Esophagus muscularis mucosa (tissue), 4 donors: ENCODE measurements around the gene MFSD11. TPM values are rescaled to one million over a fixed set of nuclear protein-coding genes. Genes with fewer than 3 reads are reported as not detected.
"Not testable (repeated sequence)": the region's sequence is repeated elsewhere in the genome, so short reads cannot be mapped to it uniquely, and the experiment has no call there.

Experiments
- DNase-seq: peaks from one replicate; pipeline ENCODE4 v3.0.0-alpha.2; 2017; ENCODE audit errors: extremely low spot score
- H3K27ac ChIP-seq, 4 donors: fragments of 200-600 bp; sonication (generic); replicated peaks in 1 of 4; 1 replicate in 3 of 4; 2 replicates in 1 of 4; pipeline ENCODE4 v1.5.1; 2016 to 2019; ENCODE audit warnings: mild to moderate bottlenecking in 1 of 4
- H3K27me3 ChIP-seq, 4 donors: fragments of 200-600 bp; sonication (generic); one replicate each; pipeline versions ENCODE4 v1.5.1 to v1.6.0; 2016 to 2019
- H3K36me3 ChIP-seq, 4 donors: fragments of 200-600 bp; sonication (generic); one replicate each; pipeline ENCODE4 v1.5.1; 2016 to 2019
- H3K4me1 ChIP-seq, 4 donors: fragments of 200-600 bp; sonication (generic); one replicate each; pipeline ENCODE4 v1.5.1; 2016 to 2019
- H3K4me3 ChIP-seq, 4 donors: fragments of 200-600 bp; sonication (generic); 1 replicate in 2 of 4; 2 replicates in 2 of 4; pipeline ENCODE4 v1.5.1; 2016 to 2019; ENCODE audit warnings: mild to moderate bottlenecking in 4 of 4, moderate library complexity in 1 of 4
- H3K9me3 ChIP-seq, 4 donors: fragments of 200-600 bp; sonication (generic); 1 replicate in 3 of 4; 2 replicates in 1 of 4; pipeline ENCODE4 v1.5.1; 2016 to 2019
- CTCF ChIP-seq, 3 experiments: fragments of 200-600 bp in 2 of 3; fragments of 450-650 bp in 1 of 3; sonication (generic) in 2 of 3; IDR thresholded peaks; one replicate each; pipeline ENCODE4 v1.5.1; 2017 to 2019; ENCODE audit warnings: antibody characterized with exemption in 3 of 3, mild to moderate bottlenecking in 2 of 3, moderate library complexity in 1 of 3
- EP300 ChIP-seq: sonication (generic); formaldehyde crosslinking; IDR thresholded peaks from one replicate; pipeline ENCODE4 v1.6.1; 2017; ENCODE audit warnings: antibody characterized with exemption
- POLR2A ChIP-seq: fragments of 450-650 bp; IDR thresholded peaks from one replicate; pipeline ENCODE4 v1.6.1; 2017; ENCODE audit warnings: antibody characterized with exemption, moderate library complexity, mild to moderate bottlenecking, low read depth
- POLR2AphosphoS5 ChIP-seq, 2 donors: sonication (generic); formaldehyde crosslinking; IDR thresholded peaks; one replicate each; pipeline ENCODE4 v1.6.1; 2017; ENCODE audit warnings: antibody characterized with exemption in 2 of 2
- WGBS: methylation state at CpG from one replicate; pipeline ENCODE4 v1.1.5; 2018; 5-methylcytosine and 5-hydroxymethylcytosine counted together
- intact Hi-C: fragments of 100-400 bp; cut with DNase I; formaldehyde crosslinking; loops from one replicate; pipeline ENCODE4 v1.15.1; 2023
- total RNA-seq, 4 donors: library from RNA; depleted of rRNA; stranded (reverse); fragments of >200 nt; gene quantifications; one replicate each; pipeline versions ENCODE4 v1.1.0 to v1.2.1, GENCODE V29; 2016

The MFSD11 gene
- total RNA-seq, 4 donors from 2014 or later = 17.1 to 22.4 (median 18.8) TPM

- H3K9me3 ChIP-seq = no peaks in the 10 kb centered on the region
- no peak for DNase-seq
- H3K27ac ChIP-seq = no peak overlapping the region
- intact Hi-C loops = no loop called here
- H3K27me3 ChIP-seq = no peaks in the 10 kb centered on the region
- TF ChIP-seq EP300 (no peak), POLR2AphosphoS5 (IDR thresholded peaks at IDR 0.05) (no peak), POLR2A (no peak), CTCF (IDR thresholded peaks at IDR 0.05) (no peak)
- peaks cover 6 to 56% (median 48%) of the 10 kb centered on the region in 4 donors for H3K36me3 ChIP-seq
- no peaks in the 10 kb centered on the region for H3K4me1 ChIP-seq
- WGBS = 73% methylated on average over 3 of the region's 3 CpGs
- no peak overlapping the region for H3K4me3 ChIP-seq
Measured at GRCh38 chr17:76784926-76785325, 47.0 kb downstream of the MFSD11 start.

GRCh38 chr17:76787866-76788265 is 49.9 kb downstream of the MFSD11 start:
- H3K4me3 ChIP-seq, H3K27ac ChIP-seq, H3K9me3 ChIP-seq, H3K27me3 ChIP-seq, DNase-seq, intact Hi-C loops: not testable (repeated sequence)
- Histone ChIP-seq H3K36me3 (peaks cover 0 to 34% (median 26%) of the 10 kb centered on the region in 4 donors), H3K4me1 (peaks cover 5 to 14% (median 10%) of the 10 kb centered on the region in 4 donors)
- WGBS = 96% methylated on average over 2 of the region's 2 CpGs

- intact Hi-C loops = no loop called here
- H3K36me3 ChIP-seq = peaks cover 0 to 22% (median 19%) of the 10 kb centered on the region in 4 donors
- H3K27ac ChIP-seq = no peak overlapping the region
- H3K27me3 ChIP-seq = no peaks in the 10 kb centered on the region
- no peak for DNase-seq
- no peak for TF ChIP-seq EP300
- no peak for TF ChIP-seq CTCF (IDR thresholded peaks at IDR 0.05)
- no peak for TF ChIP-seq POLR2A
- no peak for TF ChIP-seq POLR2AphosphoS5 (IDR thresholded peaks at IDR 0.05)
- 83% methylated on average over 8 of the region's 8 CpGs for WGBS
- no peaks in the 10 kb centered on the region for H3K9me3 ChIP-seq
- peaks cover 5 to 14% (median 10%) of the 10 kb centered on the region in 4 donors for H3K4me1 ChIP-seq
- H3K4me3 ChIP-seq = no peak overlapping the region
Measured at GRCh38 chr17:76789235-76789788, 51.4 kb downstream of the MFSD11 start.

- Histone ChIP-seq H3K27ac (peak overlapping the region in 3 of 4 donors; percentile 33 to 40 (median 38)), H3K36me3 (peaks cover 0 to 6% (median 5%) of the 10 kb centered on the region in 4 donors), H3K4me1 (peaks cover 5 to 14% (median 10%) of the 10 kb centered on the region in 4 donors), H3K4me3 (peak overlapping the region; percentile 7 to 26 (median 15)), H3K9me3 (no peaks in the 10 kb centered on the region), H3K27me3 (no peaks in the 10 kb centered on the region)
- intact Hi-C loops = no loop called here
- 56% methylated on average over 11 of the region's 11 CpGs for WGBS
- DNase-seq = no peak
- TF ChIP-seq POLR2AphosphoS5 (IDR thresholded peaks at IDR 0.05) = no peak
- TF ChIP-seq POLR2A = no peak
- no peak for TF ChIP-seq CTCF (IDR thresholded peaks at IDR 0.05)
- TF ChIP-seq EP300 = no peak
Measured at GRCh38 chr17:76791053-76791980, 53.4 kb downstream of the MFSD11 start.

GRCh38 chr17:76792348-76792747 is 54.4 kb downstream of the MFSD11 start:
- no peak for DNase-seq
- no peak for TF ChIP-seq EP300
- no peak for TF ChIP-seq POLR2A
- Histone ChIP-seq H3K27me3 (no peaks in the 10 kb centered on the region), H3K9me3 (no peaks in the 10 kb centered on the region), H3K4me1 (peaks cover 5 to 14% (median 10%) of the 10 kb centered on the region in 4 donors), H3K27ac (no peak overlapping the region), H3K36me3 (peaks cover 0 to 4% (median 0%) of the 10 kb centered on the region in 4 donors), H3K4me3 (no peak overlapping the region)
- intact Hi-C loops = no loop called here
- WGBS = 93% methylated on average over 5 of the region's 5 CpGs
